SHP77 (cell line): ENCODE results near the gene SH2D7.
"Not testable (repeated sequence)": the region's sequence is repeated elsewhere in the genome, so short reads cannot be mapped to it uniquely, and the experiment has no call there.

Experiments
- DNase-seq, 2 experiments: peaks; one replicate each; lab custom pipeline; 2025; lab: John Stamatoyannopoulos, UW

SH2D7 gene

DNA sequence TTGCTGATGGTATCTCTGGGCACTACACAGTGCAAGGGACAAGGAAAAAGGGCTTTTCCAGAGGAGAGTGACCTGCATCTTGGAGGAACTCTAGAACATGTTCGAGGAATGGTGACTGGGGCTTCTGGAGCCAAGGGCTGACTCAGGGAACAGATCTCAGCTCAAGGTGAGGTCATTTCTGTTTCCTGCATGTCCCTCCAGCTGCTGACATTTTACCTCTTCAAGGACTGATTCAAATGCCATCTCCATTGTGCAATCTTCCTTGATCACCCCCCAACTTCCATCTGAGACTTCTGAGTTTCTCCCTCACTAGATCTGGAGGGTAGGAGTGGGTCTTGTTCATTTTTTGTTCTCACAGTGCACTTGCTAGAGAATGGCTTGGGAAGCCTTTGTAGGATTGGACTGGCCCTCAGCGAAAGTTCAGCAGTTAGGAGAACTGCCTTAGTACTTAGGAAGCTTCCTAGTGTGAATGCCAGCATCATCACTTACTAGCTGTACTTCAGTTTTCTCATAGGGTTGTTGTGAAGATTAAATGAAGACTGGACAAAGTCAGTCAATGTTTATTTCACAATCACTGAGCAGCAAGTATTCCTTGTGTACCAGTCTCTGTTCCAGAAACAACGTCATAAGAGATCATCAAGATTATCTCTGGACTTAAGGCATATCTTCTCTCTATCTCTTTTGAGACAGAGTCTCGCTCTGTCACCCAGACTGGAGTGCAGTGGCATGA, 54.2 kb downstream of the SH2D7 start:
- no peak for DNase-seq

DNA sequence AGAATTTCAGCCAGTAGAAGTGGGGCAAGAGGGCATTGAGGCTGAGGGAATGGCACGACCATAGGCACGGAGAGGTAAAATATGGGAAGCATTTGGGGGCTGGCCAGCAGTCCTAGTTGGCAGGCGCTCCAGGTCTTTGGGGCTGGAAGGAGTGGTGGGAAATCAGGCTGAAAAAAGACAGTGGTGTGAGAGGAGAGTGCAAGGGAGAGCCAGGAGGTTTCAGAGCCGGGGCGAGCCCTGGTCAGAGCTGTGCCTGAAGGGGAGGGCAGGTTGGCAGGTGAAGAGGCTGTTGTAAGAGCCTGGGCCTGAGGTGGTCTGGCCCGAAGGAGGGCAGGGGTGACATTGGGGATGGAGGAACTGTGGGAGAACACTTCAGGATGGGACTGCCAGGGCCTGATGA, 55.2 kb downstream of the SH2D7 start:
- no peak for DNase-seq

DNA sequence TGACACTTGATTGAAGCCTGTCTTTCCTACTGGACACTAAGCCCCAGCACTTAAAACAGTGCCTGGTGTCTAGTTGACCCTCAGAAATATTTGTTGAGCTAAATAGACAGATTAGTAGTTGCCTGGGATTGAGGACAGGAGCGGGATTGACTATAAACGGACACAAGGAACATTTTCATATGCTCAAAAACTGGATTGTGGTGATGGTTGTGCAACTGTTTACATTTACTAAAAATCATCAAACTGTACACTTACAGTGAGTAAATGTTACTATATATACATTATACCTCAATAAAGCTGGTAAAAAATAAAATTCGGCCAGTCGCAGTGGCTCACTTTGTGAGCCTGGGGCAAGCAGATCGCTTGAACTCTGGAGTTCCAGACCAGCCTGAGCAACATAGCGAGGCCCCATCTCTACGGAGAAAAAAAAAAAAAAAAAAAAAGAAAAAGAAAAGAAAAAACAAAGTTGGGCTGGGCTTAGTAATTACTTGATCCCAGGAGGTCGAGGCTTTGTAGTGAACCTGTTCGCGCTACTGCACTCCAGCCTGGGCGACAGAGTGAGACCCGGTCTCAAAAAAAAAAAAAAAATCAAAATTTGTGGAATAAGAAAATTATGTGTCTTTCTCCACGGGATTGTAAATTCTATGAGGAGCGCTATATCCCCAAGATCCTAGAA, 56.2 kb downstream of the SH2D7 start:
- DNase-seq: no peak

DNA sequence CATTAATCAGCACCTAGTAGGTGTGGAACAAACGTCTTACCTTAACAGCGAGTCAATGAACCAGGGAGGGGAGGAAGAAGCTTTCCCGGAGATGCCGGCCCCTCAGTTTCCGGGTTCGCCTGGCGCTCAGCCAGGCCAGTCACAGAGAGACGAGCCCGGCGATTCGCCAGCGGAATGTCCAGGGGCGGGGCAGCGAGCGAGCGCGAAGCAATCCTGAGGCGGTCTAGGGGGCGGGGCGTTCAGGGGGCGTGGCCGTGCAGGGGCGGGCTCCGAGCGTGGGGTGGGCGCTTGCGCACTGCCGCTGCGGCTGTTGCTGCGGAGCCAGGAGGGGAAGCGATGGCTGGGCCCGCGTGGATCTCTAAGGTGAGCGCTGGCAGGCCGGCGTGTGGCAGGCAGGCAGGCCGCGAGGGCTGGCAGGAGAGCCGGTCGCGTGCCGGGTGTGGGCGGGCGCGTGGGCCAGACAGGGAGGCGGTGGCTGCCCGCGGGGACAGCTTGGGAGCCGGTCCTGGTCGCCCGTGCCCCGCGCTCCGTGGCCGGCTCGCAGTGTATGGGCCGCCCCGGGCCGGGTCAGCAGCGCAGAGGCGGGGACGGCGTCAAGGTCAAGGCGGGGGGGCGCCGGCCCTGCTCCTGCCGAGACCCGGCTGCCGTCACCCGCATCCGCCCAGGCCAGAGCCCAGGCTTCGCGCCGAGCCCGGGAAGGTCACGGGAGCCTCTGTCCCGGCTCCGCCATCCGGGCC, 56.9 kb downstream of the SH2D7 start, which contains the start of gene IDH3A:
IDH3A (plus strand) TSS at position 295 of the 737 bp plus-strand sequence; CDS start at position 337, 42 bp downstream.
- peak; percentile 87 to 93 for DNase-seq

DNA sequence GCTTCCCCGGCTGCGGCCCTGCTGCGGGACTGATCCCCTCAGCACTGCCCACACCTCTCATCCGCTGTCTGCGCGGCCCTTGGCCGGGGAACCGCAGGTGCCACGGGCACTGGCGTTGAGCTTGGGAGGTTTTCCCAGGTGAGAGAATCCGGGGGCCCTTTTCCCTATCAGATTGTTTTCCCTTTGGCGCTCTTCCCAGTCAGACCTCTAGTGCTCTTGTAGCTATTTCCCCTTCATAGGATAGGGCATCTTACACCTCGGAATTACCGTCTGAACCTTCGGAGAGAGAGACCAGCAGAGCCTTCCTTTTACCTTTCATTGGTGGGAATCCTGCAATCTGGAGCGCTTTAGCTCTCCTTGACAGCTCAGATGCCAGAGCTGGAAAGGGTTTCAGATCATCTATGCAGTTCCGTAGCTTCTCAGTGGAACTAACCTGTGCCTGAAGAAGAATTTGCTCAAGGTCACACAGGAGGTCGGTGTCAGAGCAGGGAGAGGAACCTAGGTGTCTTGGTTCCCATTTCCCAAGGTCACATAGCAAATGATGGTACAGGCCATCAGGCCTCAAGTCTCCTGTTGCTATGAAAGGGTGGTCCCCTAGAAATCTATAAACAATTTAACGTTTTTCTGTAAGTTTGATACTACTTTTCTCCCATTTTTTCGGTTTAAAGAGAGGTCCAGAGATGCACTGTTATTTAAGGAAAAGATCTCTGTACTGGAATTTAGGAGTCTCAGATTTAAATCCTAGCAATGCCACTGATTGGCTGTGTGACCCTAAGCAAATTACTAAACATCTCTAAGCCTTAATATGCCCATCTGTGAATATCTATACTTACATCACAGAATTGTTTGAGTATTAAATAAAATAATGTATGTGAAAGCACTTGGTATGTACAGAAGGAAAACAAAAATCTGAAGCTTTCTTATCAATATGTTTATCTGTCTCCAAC, 57.7 kb downstream of the SH2D7 start:
- peak; percentile 37 to 45 for DNase-seq

DNA sequence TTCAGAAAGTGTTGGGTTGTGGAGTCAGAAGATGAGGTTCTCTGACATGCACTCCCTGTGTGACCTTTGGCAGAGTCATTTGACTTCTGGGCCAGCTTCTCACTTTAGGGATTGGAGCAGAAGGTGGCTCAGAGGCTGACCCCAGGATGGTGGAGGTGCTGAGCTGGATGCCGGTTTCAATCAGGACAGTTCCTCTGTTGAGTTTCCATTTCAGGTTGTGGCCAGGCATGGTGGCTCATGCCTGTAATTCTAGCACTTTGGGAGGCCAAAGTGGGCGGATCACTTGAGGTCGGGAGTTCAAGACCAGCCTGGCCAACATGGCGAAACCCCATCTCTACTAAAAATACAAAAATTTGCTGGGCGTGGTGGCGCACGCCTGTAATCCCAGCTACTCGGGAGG, 58.7 kb downstream of the SH2D7 start:
- DNase-seq: not testable (repeated sequence)
